Fibroblast of upper back skin (primary cell): ENCODE data around the gene ROR2.

Source experiments
- DNase-seq: peaks from one replicate; pipeline ENCODE4 v3.0.0-alpha.2; 2013

Gene ROR2

DNA sequence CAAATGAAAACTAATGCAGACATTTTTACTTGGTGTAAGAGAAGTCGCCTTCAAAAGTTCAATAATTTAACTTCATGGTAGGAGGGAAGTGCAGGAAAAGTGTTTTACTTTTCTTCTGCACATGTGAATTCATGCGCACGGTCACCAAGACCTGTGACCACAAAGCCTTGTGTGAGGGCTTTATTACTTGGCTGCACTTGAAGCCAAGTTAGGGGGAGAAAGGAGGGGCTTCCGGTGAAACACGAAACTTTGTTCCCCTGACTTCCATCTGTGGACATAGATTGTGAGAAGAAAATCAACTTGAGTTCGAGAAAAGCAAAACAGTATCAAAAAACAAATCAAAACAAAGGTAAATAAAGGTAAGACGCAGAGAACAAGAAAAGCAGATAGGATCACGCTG, 239.9 kb downstream of the ROR2 start:
- DNase-seq, result no peak

DNA sequence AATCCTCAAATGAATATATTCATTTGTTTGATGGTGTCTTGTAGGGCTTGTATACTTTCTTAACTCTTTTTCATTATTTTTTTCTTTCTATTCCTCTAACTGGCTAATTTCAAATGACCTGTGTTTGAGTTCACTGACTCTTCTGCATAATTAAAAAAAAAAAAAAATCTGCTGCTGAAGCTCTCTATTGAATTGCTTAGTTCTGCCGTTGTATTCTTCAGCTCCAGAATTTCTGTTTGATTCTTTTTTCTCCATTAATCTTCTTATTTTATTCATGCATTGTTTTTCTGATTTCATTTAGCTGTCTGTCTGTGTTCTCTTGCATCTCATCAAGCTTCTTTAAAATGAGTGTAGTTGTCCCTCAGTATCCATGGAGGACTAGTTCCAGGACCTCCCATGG, 244.6 kb downstream of the ROR2 start:
- DNase-seq, result no peak

DNA sequence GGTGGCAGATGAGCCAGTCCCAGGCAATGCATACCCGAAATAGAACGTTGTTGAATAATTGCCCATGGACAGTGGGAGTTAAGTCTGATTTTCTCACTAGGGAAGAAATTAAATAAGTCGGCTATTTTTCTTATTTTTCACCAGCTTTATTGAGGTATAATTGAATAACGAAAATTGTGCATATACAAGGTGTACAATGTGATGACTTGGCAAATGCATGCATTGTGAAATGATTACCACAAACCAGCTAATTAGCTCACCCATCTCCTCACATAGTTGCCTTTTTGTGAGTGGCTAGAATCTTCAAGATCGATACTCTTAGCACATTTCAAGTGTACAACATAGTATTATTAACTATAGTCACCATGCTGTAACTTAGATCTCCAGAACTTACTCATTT, 249.6 kb downstream of the ROR2 start:
- no peak for DNase-seq

DNA sequence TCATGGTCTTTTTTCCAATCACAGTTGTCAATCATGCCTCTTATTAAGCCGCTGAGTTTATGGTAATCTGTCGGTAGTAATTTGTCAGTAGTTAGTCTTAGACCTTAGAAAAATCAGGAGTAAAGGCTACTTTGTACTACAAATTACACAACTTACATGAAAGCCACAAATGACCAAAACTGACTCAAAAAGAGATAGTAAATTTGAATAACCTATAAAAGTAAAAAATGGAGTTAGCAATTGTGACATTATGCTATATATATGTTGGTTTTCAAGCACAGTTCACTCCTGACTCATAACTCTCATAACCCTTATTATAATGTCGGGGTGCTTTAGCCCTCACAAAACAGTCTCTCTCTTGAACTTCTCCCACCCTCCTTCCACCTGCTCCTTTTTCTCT, 251.8 kb downstream of the ROR2 start:
- DNase-seq, result no peak

DNA sequence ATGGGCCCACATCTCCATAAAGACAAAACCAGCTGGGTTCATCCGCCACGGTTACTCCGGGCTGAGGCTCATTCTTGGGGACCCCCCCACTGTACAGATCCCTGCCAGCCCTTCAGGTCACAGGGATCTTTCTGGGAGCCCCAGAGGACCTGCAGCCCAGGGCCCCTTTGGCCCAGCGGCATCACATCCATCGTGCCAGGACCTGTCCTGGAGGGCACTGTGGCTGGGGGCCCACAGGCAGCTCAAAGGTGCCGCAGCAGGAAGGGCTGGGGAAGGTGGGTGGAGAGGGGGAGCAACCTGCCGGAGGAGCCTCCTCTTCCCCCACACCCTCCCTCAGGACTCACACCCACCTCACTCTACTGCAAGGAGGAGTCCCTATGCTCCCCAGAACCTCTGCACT, 252.8 kb downstream of the ROR2 start:
- no peak for DNase-seq

DNA sequence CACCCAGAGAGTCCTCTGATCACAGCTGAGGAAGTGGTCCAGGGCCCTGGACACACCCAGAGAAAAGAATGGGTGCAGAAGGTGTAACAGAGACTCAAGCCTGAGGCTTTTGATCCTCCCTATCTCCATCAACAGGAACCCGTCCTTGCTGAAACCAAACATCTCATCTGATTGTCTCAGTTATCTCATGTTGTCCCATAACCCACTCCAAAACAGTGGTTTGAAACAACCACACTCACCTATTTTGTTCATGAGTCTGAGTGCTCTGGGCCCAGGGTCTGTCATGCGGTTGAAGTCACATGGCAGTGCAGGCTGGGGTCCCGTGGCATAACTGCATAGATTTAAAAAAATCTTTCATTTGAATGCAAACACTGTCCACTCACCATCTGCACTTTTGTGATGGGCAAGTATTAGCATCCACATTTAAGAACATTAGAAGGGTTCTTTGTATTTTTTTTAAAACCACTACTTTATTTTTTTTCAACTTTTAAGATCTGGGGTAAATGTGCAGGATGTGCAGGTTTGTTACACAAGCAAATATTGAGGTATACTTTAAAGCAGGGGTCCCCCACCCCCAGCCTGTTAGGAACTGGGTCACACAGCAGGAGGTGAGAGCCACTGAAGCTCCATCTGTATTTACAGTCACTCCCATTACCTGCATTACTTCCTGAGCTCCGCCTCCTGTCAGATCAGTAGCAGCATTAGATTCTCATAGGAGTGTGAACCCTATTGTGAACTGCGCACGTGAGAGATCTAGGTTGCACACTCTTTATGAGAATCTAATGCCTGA, 255.8 kb downstream of the ROR2 start:
- DNase-seq, result no peak

DNA sequence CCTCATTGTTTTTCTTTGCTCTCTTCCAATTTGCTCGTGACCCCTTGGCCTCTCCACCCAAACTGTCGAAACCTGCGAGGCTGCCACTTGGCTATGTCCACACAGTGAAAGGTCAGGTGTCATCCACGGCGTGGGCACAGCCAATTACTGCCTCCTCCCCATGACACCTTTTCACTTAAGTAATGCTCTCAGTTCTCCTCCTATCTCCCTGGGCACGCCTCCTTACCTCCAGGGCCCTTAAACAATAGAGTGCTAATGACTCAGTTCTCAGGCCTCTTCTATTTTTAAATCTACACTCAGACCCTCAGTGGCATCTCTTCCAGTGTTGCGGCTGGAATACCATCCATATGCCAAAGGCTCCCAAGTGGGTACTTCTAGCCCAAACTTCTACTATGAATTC, 256.8 kb downstream of the ROR2 start:
- DNase-seq, result no peak

DNA sequence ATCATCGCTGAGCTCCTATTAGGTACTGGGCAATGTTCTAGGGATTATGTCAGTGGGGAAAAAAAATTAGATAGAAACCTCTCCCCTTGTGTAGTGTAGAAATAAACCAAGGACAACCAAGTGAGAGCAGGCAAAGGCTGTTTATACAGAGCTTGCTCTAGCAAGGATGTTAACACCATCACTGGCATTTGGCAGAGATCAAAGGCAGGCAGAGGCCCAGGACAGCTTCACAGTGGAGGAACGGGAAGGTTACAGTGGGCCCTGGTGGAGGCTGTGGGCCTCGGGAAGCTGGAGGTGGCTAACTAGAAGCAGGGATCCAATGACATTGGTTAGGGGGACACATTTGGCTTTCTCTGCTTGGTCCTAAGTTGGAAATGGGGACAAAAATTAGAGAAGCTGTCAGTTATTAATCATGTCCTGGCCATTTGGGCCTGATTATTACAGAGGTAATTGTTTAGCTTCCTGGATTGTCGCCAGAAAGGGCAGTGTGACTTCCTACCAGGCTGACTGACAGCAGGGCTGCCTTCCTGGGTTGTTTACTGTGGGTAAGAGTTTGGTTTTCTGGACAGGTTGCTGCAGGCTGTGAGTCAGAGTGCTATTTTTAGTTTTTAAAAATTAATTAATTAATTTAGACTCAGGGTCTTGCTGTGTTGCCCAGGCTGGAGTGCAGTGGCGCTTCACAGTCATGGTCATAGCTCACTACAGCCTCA, 259.3 kb downstream of the ROR2 start:
- no peak for DNase-seq

DNA sequence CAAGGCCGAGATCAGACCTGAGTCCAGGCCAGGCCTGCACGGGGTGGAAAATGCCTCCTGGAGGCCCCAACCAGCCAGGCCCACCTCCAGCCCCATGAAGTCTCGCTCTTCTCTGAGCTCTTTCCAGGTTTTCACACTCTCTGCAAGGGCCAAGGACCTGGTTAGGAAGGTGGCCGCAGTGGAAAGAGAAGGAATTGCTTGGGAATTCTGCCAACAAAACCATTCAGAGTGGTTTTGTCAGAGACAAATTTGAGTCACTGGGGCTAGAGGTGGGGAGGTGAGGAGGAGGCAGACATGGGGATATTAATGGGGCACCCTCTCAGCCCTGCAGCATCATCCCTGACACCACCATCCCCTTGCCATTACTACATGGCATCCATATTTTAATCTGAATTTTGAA, 261.0 kb downstream of the ROR2 start:
- peak; percentile 31 for DNase-seq

DNA sequence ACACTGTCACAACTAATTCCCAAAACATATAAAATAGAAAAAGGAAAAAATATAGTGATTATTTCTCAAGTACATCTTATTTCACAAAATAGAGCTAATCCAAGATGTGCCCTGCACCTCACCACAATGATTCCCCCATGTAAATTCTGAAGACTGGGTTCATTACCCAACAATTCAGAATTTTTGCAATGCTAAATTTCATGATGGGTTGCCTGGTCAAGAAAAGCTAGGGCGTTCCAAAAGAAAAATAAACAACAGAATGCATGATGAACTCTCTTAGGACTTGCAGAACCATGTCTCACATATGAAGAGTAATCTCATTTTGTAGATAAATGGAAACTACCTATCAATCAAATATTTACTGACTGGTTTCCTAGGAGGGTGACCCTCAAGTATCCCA, 266.8 kb downstream of the ROR2 start:
- DNase-seq, result no peak

DNA sequence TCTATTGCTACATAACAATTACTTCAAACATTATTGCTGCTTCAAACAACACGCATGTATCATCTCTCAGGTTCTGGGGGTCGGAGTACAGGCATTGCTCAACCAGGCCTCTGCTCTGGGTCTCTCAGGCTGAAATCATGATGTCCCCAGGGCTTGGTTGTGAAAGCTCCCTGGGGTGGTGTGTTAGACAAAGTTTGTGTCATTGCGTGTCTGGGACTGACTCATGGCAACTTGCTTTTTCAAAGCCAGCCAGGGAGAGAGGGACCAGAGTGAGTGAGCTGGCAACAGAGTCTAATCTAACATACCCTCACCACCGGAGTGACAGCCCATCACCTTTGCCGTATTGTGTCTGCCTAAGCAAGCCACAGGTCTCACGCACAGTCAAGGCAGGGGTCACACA, 267.2 kb downstream of the ROR2 start:
- peak; percentile 28 for DNase-seq

DNA sequence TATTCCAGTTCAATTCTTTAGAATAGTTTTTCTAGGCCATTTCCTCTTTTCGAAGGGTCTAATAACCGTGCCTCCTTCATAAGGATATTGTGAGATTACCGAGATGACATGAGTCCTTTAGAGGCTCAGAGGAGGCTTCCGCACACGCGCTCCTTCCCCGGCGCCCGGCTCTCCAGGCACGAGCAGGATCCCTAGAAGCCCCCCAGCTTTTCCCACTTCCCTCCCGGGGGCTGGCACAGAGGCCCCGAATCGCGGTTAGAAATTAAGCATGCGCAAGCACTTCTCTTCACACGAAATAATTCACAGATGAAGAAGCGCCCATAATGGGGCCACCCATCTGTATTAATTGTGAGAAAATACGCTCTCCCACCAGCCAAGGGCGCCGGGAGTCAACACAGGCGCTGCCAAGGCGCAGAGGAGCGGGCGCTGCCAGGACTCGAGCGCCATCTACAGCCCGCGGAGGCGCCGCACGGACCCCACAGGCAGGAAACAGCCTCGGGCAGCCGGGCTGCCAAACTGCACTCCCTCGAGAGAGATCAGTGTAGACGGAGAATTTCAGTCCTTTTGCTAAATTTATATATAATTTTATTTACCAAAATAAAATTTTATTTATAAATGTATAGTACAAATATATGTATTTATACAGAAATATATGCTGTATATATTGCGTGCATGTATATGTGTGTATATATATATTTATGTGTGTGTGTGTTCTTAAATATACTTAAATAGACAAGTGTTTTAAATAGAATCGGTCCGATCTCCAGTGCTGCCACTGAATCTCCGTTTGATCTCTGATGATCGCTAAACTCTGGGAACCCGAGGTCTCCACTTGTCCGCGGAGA, 268.3 kb downstream of the ROR2 start:
- peak; percentile 70 for DNase-seq

DNA sequence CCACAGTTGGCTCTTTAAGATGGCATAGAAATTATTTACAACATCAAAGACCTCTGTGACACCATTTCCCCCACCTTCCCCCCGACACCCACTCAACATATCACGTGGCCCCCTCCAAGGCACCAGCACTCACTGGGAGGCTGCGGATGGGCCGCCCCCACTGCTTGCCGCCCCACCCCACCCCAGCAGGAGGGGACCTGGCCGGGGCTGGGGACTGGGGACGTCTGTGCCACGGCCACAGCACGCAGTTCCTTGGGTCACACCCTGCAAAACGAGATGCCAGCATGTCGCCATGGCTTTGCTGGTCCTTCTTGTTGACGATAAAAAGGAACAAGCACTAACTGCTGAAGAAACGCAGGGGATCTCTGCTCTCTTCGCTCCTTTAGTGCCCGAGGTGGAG, 269.0 kb downstream of the ROR2 start:
- DNase-seq, result no peak

DNA sequence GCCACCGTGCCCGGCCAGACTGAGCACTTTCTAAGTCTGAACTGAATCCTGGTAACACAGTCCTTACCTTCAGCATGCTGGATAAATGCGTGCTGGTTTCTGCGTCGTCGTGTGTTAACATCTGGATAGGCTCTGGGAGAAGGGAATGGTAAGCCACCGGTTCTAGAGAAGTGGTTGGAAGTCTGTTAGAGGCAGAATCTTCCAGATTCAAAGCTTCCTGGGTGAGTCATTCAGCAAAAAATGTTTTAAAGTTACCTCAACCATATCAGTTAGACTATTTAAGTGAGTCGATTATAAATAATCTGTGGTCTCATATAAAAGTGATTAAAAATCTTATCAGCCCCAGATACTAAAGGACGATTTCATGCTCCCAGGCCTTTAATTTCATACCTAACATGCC, 269.9 kb downstream of the ROR2 start:
- peak; percentile 44 for DNase-seq

DNA sequence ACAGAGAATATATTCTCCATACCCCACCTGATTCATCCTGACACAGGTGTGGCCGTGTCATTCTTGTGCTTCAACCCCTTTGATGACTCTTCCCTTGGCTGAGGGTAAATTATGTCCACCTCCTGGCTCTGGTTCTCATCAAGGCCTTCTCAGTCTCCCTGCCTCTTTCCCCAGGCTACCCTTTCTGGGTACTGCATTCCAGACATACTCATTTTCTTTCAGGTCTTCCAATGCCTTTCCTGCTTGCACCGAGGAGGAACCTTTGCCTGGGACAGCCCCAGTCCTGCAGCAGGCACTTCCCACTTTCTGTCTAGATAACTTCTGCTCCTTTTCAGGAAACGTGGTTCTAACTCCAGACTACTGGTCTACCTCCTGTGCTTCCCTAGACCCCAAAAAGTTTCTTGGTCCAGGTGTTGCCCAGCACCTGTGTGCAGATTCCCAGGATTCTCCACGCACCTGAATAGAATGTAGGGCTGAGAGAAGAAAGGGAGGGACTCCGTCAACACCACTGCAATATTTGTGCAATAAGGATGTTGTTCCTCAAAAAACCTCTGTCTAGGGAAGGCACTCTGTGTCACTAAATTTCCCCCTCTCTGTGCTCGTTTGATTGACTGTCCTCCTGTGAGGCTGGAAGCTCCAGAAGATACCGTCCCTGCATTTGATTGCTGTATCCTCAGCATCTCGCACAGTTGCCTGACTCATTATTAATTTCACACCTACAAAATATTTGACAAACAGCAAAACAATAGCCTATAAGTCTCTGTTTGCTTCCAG, 271.0 kb downstream of the ROR2 start:
- no peak for DNase-seq

DNA sequence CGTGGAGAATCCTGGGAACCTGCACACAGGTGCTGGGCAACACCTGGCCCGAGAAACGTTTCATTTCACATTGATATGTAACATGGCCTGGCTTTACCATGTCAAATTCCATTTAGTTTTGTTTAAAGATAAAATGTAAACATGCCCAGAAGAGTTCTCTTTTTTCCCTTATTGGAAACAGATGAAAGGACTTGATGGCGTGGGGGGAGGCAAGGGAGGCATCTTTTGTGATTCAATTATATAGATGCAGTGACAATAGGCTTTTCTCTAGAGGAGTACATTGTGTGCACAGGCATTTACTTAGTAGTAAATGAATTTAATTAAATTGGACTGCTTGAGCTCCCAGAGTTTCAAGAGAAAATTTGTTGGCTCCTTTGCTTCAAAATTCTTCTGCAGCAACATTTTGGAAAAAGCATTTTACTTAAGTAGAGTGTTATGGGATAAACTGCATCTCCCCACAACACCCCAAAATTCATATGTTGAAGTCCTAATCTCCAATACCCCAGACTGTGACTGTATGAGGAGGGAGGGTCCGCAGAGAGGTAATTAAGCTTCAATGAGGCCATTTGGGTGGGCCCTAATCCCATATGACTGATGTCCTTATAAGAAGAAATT, 272.1 kb downstream of the ROR2 start:
- no peak for DNase-seq

DNA sequence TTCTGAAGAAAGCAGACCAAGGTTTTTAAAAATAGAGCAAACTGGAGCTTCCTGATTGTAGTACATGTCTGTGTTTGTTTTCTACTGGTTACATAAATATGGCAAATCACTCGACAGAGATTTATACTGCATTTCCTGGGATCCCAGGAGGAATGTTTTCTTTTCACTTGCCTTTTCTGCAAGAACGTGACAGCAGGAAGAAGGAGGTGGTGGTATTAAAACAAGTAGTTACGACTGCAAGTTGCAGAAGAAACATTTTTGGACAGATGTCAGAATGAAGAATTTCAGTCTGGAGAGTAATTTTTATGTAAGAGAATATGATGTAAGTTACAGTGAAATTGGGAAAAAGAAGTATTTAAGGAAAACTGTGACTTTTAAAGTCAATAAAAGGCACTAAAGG, 272.7 kb downstream of the ROR2 start:
- peak; percentile 53 for DNase-seq

DNA sequence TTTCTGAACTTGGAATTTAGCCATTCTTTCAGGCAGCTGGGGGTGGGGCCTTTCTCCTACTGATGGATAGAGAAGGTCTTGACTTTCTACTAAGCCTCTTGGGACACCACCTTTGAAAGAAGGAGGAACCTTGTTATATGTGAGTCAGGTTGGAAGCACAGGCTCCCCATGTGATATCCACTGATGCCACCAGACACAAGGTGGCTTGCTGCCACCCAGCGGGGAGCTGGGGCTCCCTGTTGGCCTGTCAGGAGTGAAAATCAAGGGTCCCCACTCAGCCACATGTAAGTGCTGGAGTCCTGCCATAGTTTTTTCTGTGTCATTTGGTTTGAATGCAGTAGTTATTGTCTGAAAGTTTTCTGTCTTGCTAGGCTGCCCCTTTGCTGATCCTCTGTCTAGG, 274.0 kb downstream of the ROR2 start:
- no peak for DNase-seq

DNA sequence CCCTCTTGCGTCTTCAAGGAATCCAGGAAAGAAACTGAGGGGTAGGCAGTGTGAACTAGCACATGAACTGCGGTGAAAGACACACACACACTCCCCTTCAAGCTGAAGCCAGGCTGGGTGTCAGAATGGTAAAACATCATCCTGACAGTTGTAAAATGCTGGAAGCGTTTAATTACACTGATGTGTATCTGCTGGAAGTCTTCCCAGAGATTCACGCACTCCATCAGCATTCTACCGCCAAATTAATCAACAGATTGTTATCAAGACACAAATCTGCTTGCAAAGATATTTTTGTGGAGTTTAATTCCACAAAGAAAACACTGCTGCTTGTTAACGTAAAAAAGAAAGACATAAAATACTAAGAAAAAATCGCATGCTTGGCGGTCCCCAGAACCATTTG, 285.4 kb downstream of the ROR2 start:
- no peak for DNase-seq

DNA sequence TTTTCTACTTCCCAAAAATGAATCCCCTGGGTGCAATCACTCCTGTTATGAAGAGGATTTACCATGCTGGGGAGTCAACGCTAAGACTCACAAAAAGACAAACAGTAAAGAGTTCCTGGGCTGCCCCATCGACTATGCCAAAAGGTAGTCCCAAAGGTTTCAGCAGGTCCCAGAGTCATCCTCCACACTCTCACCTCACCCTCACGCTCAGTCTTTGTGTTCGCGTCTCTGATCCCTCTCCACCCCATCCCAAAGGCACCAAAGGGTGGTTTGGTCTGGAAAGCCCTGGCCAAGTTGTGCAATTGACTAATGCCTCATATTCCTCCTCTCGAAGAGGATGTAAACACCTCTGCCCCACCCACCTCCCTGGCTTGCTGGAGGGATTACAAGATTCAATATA, 286.2 kb downstream of the ROR2 start:
- no peak for DNase-seq

DNA sequence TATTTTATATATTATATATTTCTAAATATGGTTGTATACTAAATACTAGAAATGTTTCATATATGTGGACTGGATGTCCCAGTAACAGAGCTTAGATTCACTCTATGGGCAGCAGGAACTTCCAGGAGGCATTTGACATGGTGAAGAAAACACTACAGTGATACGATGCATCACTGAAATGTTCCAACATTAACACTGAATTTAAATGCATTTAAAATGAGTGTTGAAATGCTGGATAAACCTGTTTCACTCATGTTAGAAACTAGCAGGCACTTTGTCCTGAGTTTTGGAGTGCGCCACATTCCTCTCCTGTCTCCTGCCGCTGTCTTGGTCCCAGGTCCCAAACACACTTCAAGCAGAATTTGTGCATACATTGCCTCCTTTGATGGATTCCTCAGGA, 288.6 kb downstream of the ROR2 start:
- no peak for DNase-seq

DNA sequence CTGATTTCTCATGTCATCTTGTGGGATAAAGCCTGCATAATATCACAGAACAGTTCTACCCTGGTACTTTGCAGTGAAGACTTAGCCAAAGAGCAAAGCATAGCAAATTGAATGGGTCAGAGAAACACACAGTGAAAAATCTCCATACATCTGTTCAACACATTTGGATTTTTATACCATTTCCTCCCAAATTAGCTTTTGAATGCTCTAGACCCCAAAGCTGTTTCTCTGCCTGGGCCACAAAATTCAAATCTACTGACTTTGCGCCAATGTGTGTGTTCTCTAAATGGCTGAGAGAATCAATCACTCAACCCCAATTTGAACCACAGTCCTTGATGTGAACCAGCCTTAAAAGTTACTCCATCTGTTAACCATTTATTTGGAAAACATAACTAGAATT, 289.5 kb downstream of the ROR2 start:
- no peak for DNase-seq
